Thyroid gland (tissue), 4 donors: ENCODE results near the gene NR3C2.

Experiments
- CTCF ChIP-seq, 6 experiments: fragments of 200-600 bp in 3 of 6; fragments of 450-650 bp in 3 of 6; sonication (generic) in 3 of 6; IDR thresholded peaks; one replicate each; pipeline ENCODE4 v1.5.1; 2016 to 2019; ENCODE audit warnings: antibody characterized with exemption in 6 of 6, mild to moderate bottlenecking in 2 of 6, inconsistent platforms in 1 of 6, moderate library complexity in 1 of 6
- POLR2A ChIP-seq, 2 donors: fragments of 450-650 bp; IDR thresholded peaks; one replicate each; pipeline ENCODE4 v1.6.1; 2017; ENCODE audit warnings: antibody characterized with exemption in 2 of 2, mild to moderate bottlenecking in 2 of 2, moderate library complexity in 1 of 2

GRCh38 chr4:148283665-148284064 lies 158.5 kb downstream of the NR3C2 start:
- TF ChIP-seq CTCF (IDR thresholded peaks at IDR 0.05) (no peak), POLR2A (IDR thresholded peaks at IDR 0.05) (no peak)
